HuH-7 (cell line): Measurements from ENCODE around the gene RNF207.

Experiments used
- DNase-seq: peaks from one replicate; pipeline ENCODE4 v3.0.0; 2011; ENCODE audit warnings: low spot score

RNF207 gene

GRCh38 chr1:6249739-6250689, 44.1 kb downstream of the RNF207 start:
- no peak for DNase-seq

DNA sequence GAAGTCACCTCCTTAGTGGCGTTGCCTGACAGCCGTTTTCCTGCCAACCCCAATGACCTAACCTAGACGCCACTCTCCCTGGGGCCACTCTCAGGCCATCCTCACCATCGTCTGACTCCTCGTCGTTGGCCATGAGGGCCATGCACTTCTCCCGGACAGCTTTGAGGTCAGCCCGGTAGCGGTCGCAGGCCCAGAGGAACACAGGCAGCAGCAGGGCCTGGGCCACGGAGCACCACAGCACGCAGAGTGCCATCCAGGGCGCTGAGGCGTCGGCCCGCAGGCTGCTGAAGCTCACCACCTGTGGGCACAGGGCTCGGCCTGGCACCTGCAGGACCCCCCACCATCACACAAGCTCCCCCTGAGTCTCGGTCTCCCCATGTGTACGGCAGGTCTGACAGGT, 45.3 kb downstream of the RNF207 start:
- DNase-seq = no peak

DNA sequence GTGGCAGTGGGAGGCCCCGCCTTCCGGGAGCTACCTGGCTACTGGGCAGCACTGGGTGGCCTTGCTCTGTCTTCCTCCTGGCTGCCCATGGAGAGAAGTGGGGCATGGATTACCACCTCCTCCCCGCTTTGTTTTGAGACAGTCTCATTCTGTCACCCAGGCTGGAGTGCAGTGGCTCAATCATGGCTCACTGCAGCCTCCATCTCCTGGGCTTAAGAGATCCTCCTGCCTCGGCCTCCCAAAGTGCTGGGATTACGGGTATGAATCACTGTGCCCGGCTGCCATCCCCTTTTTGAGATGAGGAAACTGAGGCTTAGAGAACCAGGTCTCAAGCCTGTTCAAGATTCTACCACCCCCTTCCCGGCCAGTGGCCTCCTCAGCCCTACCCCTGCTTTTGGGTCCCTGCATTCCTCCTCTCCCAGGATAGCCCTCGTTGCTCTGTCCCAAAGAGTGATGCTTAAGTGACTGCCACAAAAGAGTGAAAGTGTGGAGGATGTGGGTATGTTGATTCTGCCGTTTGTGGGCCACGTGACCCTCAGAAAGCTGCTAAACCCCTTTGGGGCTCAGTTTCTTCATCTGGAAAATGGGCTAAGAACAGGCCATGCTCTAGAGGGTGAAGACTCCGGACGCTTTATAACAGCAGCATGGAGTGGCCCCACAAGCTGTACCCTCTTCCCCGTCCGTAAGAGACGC, 45.9 kb downstream of the RNF207 start:
- DNase-seq = no peak

GRCh38 chr1:6252374-6252710, 46.4 kb downstream of the RNF207 start:
- DNase-seq = no peak

DNA sequence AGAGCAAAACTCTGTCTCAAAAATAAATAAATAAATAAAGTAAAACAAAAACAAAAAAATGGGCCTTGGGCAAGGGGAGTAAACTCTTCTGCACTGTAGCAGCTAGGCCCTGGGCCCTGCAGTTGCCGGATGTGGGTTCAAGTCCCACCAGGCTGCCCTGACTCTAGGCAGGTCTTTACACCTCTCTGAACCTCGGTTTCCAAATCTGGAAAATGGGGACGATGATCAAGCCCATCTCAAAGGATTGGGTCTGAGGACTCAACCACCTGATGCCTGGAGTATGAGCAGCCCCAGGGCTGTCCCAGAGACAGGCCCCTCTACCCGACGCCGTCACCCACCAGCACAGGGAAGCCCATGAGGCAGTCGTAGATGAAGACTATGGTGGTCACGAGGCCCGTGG, 47.5 kb downstream of the RNF207 start:
- no peak for DNase-seq

DNA sequence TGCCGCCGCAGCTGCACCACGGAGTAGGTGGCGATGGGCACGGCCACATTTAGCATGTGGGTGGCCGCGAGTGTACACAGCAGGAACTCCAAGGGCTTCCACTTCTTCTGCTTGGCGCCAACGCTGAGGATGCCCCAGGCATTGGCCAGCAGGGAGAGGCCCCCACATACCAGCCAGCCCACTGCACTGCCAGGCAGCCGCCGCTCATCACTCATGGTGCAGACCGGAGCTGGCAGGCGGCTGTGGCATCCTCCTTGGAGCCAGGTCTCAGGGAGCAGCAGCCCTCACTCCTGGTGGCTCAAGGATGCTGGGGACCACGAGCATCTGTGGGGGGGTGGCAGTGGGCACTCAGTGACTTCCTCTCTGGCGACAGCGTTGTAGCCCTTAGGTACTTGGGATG, 48.8 kb downstream of the RNF207 start:
- no peak for DNase-seq

DNA sequence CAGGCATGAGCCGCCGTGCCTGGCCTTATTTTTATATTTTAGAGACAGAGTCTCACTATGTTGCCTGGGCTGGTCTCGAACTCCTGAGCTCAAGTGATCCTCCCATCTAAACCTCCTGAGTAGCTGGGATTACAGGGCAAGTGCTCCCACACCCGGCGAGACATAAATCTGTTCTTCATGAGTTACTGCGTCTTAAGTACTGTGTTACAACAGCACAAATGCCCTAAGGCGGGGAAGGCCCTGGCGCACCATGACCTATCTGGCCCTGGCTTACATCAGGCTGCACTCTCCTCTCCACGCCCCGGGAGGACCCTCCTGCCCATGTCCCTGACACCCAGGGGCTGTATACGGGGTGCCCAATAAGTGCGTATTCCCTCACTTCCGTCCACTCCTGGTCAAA, 50.7 kb downstream of the RNF207 start:
- DNase-seq = no peak

DNA sequence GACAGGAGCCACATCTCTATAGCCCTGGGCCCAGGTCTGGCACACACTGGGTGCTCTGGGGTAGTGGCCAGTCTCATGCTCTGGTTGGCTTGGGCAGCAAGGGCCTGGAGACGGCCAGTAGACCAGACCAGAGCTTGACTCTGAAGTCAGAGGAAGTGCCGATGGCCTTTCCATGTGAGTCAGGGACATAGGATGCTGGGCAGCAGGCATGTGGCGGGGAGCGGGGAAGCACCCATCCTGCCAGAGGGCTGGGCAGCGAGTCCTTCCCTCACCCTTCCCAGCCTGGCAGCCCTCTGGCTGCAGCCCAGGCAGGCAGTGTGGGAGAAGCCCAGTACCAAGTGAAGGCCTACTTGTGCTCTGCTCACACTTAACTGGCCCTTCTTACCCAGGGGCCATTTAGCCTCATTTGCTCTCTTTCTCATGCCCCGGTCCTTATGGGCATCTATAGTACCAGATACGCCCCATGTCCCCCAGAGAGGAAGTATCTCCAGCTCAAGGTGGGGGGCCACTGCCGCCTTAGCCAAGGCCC, 51.7 kb downstream of the RNF207 start:
- DNase-seq = no peak

DNA sequence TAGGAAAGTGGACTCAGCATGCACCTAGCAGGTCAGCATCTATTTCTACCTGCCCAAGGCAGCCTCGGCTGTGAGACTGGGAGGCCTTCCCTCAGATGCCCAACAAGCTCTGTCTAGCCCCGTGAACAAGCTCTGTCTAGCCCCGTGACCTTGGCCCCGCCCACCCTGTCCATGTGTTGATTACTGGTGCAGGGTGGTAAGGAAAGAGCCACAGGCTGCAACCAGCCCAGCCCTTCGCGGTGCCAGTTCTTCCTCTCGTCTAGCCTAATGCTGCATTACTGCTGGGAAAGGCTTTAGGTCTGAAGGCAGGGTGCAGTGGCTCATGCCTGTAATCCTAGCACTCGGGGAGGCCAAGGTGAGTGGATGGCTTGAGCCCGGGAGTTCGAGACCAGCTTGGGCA, 52.8 kb downstream of the RNF207 start:
- DNase-seq = no peak

DNA sequence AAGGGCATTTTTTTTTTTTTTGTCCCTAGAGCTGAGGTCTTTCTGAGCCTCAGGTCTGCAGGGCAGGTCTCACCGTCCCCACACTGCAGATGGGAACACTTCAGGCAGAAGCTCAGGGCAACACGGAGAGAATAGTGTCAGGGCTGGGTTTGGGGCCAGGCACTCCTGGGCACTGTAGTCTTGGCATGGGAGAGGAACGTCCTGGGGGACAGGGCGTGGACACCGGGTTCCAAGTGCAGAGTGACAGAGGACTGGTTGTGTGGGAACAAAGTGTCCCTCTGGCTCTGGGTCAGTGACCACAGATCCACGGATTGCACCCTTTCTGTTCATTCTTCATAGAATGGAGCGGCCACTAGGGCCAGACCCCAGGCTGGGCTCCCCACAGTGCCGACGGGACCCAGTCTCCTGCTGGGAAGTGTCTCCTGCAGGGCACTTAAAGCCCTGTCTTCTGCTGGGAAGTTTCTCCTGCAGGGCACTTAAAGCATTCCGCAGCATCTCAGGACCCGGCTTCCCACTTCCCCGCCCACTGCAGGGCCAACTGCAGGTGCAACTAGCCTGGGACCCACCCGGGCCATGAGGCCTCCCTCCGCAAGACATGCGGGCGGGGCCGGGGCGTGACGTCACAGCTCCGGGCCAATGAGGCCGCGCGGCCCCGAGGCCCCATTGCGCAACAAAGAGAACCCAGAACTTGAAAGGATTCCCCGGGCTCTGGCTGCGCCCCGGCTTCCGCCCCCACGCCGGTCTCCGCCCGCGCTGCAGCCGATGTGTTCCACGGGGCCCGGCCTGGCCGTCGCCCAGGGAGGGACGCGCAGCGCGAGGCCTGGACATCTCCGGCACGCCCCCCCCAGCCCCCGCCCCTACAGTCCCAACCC, 53.8 kb downstream of the RNF207 start:
- peak; percentile 92 for DNase-seq

DNA sequence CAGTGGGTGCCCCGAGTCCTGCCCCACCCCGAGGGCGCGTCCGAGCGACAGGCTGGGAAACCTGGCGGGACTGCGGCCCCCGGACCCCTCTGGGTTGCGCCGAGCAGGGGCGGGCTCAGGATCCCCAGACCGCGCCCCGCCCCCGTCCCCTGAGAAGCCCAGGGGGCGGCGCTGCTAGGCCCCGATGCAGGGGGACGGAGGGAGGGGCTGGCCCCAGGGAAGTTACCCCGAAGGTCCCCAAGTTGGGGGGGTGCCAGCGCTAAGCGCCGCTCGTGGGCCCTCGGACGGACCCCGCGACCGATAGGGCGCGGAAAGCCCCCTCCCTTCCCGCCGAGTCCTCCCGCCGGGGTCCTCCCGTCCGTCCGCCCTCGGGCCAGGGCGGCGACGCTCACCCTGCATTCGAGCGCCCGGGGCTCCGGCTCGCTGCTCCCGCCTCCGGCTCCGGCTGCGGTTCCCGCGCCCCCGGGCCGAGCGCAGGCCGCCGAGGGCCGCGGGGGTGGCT, 54.6 kb downstream of the RNF207 start:
- DNase-seq = no peak

GRCh38 chr1:6260961-6261614, 55.2 kb downstream of the RNF207 start, which contains the start of gene GPR153:
GPR153 (minus strand) TSS chr1:6261098; CDS start chr1:6254905, 6,193 bp downstream.
- peak; percentile 62 for DNase-seq

GRCh38 chr1:6261615-6261995, 55.7 kb downstream of the RNF207 start:
- DNase-seq = no peak

DNA sequence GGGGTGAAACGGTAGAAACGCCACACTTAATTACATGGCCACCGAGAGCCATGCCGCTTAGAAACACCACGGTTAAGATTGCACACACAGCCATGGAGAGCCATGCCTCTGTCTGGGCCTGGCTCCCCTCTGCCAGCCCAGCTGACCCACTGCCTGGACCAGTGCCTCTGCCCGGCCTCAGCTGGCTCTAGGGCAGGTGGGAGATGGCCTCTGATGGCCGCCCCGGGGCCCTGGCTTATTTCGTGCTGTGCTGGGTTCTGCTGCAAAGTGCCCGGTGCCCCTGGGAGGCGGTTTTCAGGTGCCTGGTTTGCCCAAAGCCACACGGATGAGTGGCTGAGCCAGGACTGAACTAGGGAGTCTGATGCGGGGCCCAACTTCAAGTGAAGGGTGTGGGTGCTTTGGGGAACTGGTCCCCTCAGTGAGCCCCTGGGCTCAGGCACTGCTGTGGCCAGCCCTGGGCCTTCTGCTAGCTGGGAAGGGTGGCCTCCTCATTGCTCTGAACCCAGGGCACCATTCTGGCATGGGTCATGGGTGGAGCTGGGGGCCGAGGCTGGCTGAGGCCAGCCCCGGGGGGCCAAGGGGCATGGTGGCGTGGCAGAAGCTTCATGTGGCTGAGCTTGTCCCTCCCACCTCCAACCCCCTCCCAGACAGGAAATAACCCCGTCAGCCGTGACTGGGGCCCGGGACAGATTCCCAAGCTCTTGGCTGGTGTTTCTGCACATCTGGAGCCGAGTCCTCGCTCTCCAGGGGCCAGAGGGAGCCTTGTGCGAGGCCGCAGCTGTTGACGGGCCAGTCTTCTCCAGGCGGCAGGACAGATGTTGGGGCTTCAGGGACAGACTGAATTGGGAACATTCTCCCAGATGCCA, 56.9 kb downstream of the RNF207 start:
- no peak for DNase-seq

GRCh38 chr1:6263716-6264115, 57.8 kb downstream of the RNF207 start:
- no peak for DNase-seq

DNA sequence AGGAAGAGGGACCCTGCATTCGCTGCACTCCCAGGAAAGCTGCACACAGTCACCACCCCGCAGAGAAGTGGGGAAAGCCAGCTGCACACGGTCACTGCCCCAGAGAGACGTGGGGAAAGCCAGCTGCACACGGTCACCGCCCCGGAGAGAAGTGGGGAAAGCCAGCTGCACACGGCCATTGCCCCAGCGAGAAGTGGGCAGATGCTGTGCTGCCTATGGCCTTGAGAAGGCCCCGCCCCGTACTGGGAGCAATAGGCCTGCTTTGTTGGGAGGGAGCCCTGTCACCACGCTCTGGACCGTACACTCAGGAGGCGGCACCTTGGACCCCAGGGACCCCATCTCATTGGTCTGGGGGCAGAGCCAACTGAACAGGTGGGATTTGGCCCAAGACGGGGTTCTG, 59.2 kb downstream of the RNF207 start:
- DNase-seq = no peak

- DNase-seq = no peak
Measured at GRCh38 chr1:6266641-6267040, 60.7 kb downstream of the RNF207 start.

DNA sequence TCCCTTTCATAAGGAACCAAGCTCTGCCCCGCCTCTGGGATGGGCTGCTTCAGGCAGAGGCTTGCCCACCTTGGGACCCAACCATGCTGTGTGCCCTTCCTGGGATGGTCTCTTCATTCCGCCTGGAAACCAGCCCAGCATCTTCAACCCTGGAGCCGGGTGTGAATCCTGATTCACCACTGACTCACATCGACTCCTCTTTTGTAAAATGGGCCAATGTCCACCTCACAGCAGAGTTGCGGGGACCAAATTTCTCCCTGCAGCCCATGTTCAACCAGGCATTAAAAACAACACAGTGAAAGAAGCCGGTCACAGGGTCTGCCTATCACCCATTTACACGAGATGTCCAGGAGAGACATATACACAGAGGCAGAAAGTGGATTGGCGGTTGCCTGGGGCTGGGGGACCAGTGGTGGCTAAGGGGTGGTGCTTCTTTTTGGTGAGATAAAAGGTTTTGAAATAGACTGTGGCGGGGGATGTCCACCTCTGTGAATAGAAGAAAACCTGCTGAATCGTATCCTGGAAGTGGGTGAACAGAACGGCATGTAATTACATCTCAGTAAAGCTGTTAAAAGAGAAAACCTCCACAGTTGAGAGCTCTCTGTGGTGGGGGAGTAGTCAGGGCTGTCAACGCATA, 61.9 kb downstream of the RNF207 start:
- DNase-seq = no peak

DNA sequence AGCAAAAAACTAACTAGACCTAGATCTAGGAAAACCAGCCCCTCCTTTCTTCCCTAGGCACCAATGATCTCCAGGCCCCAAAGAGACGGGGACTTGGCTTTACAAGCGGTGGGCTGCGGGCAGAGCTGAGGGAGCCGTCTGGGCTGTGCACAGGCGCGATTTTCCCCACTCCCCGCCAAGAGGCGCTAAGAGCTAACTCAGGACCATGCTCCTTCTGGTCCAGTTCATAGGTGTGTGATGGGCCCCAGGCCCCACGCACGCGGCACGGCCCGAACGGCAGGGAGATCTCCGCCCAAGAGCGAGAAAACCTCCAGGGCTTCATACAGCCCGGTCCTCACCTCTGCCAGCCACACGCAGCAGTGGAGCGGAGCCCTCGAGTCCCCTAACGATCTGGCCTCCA, 62.5 kb downstream of the RNF207 start:
- DNase-seq = no peak

DNA sequence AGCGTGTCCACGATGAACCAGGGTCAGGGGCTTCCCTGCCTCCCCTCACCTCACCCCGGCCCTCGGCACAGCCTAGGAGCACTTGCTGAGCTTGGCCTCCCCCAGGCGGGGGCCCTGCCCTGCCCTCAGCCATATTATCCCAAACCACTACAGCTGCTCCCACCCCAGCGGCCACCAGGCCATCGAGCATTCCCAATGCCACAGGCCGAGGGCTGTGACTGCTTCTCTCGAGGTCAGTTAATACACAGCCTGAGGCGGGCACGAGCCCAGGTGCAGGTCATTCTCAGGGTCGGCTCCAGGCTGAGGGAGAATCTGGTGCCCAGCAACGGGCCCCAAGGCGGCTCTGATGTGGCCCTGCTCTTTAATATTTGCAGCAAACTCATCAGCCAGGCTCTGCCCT, 63.4 kb downstream of the RNF207 start:
- no peak for DNase-seq
